Panc1 (cell line): ENCODE results near the gene SLC4A5. TPM values are rescaled to one million over a fixed set of nuclear protein-coding genes. Genes with fewer than 3 reads are reported as not detected.

Experiments
- ATAC-seq: fragments of 200-7000 bp; cut with Tn5 transposase; 2 replicates; pipeline ENCODE4 v1.9.1; 2020; ENCODE audit warnings: mild to moderate bottlenecking, moderate library complexity
- BruUV-seq: library from RNA; stranded (reverse); fragments of 400-500 nt; replicated peaks from 2 replicates; lab custom pipeline; 2021; lab: Mats Ljungman, UMichigan
- CTCF ChIA-PET: fragments of 300-600 bp; sonication (Branson Sonifier 250); formaldehyde crosslinking; loops from one replicate; lab custom pipeline; 2022; ENCODE audit warnings: antibody characterized with exemption; lab: Charles Lee
- POLR2A ChIA-PET: fragments of 300-600 bp; sonication (Branson Sonifier 250); formaldehyde crosslinking; loops from one replicate; lab custom pipeline; 2022; ENCODE audit warnings: antibody characterized with exemption; lab: Charles Lee
- DNase-seq: peaks from one replicate; pipeline ENCODE4 v3.0.0-alpha.2; 2010; ENCODE audit warnings: low read depth, low spot score
- H3K27ac ChIP-seq: 2 replicates; pipeline ENCODE4 v1.5.1; 2011; ENCODE audit warnings: mild to moderate bottlenecking, low read length, inconsistent platforms
- H3K27me3 ChIP-seq: fragments of 200-500 bp; sonication (Bioruptor generic); 2 replicates; pipeline ENCODE4 v1.6.0; 2014; ENCODE audit warnings: low read length, inconsistent platforms; ENCODE audit not compliant: control insufficient read depth, insufficient read depth
- H3K36me3 ChIP-seq: fragments of 200-500 bp; sonication (Bioruptor generic); 2 replicates; pipeline ENCODE4 v1.5.1; 2014; ENCODE audit warnings: inconsistent platforms, mild to moderate bottlenecking, low read length, moderate library complexity; ENCODE audit not compliant: control insufficient read depth, insufficient read depth
- H3K4me1 ChIP-seq: 2 replicates; pipeline ENCODE4 v1.5.1; 2011; ENCODE audit warnings: inconsistent platforms, mild to moderate bottlenecking, low read length, moderate library complexity; ENCODE audit not compliant: control insufficient read depth, insufficient read depth
- H3K4me3 ChIP-seq, 2 experiments: 2 replicates each; pipeline ENCODE4 v1.5.1; 2011 to 2012; ENCODE audit warnings: low read depth in 2 of 2, low read length in 2 of 2, mild to moderate bottlenecking in 2 of 2, inconsistent platforms in 1 of 2, moderate library complexity in 1 of 2
- H3K9me3 ChIP-seq: fragments of 200-500 bp; sonication (Bioruptor generic); 2 replicates; pipeline ENCODE4 v1.5.1; 2014; ENCODE audit warnings: low read depth, mild to moderate bottlenecking, inconsistent platforms, low read length, moderate library complexity; ENCODE audit not compliant: control insufficient read depth, insufficient read depth
- CTCF ChIP-seq: fragments of 450-650 bp; IDR thresholded peaks from 2 replicates; pipeline ENCODE4 v1.5.1; 2017; ENCODE audit warnings: mild to moderate bottlenecking
- POLR2AphosphoS5 ChIP-seq: IDR thresholded peaks from 2 replicates; pipeline ENCODE4 v1.6.1; 2012; ENCODE audit warnings: mild to moderate bottlenecking, low read depth, low read length, moderate library complexity
- SIN3A ChIP-seq: IDR thresholded peaks from 2 replicates; pipeline ENCODE4 v1.6.1; 2012; ENCODE audit warnings: low read depth, mild to moderate bottlenecking, low read length, moderate library complexity, borderline replicate concordance; ENCODE audit not compliant: insufficient read depth
- TCF7L2 ChIP-seq: IDR thresholded peaks from 2 replicates; pipeline ENCODE4 v1.6.1; 2011; ENCODE audit warnings: mild to moderate bottlenecking, low read depth, low read length, inconsistent platforms
- in situ Hi-C: cut with HindIII; loops from 2 replicates; pipeline ENCODE4 v1.10.0; 2016; ENCODE audit warnings: low sequenced_read_pairs, low pct_unique_long_range_greater_than_20kb
- intact Hi-C: fragments of 100-400 bp; cut with micrococcal nuclease; formaldehyde crosslinking; loops from one replicate; pipeline ENCODE4 v1.10.0; 2022; ENCODE audit not compliant: unreplicated experiment
- total RNA-seq: library from RNA; stranded (reverse); gene quantifications from one replicate; pipeline ENCODE4 v1.2.1, GENCODE V29; 2021; ENCODE audit not compliant: unreplicated experiment
- TF ChIP-seq, protein P1 (sequence below), 2 experiments: IDR thresholded peaks; 2 replicates each; pipeline ENCODE4 v1.6.1; 2011 to 2012; ENCODE audit warnings: low read depth in 2 of 2, control low read depth in 1 of 2, low read length in 1 of 2, mild to moderate bottlenecking in 1 of 2, moderate library complexity in 1 of 2; ENCODE audit not compliant: insufficient read depth in 1 of 2

SLC4A5 gene
- total RNA-seq, 1 experiment from 2014 or later, result 1.2 TPM

DNA sequence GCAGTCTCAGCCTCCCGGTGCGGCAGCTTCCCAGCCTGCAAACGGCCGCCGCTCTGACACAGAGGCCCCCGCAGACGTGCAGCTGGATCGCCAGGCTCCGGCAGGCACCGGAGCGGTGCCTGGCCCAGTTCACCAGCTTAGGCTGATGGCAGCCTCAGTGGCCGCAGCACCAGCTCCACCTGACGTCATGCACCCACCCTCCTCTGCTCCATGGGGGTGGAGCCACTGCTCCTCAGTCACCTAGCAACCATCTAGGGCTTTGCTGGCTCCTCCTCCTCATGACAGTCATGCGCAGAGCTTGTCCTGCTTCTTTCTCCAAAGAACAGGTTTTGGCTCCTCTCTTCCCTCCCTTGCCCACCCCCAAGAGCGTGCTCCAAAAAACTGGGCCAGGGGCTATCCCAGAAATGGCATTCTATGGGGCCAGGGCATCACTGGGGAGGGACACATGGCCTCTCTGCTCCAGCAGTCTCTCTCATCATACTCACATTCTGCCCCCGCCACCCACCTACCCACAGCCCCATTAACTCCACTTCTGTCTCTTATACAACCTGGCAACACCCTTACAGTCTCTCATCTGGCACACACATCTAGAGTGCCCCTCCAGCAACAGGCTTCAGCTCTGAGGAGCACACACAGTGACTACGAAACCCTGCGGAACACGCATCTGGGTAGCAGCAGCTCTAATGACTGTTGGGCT, 31.4 kb upstream of the SLC4A5 start:
- no peak overlapping the region; a peak in 1 of 4 replicates for H3K4me3 ChIP-seq
- in situ Hi-C loops (no loop called here), intact Hi-C loops (no loop called here)
- no TSS peak for BruUV-seq
- H3K36me3 ChIP-seq, result peaks cover 2% of the 10 kb centered on the region; the same call in 1 of the 2 replicates
- TF ChIP-seq TCF7L2, result no peak
- no peak for TF ChIP-seq CTCF
- TF ChIP-seq, protein P1, sequence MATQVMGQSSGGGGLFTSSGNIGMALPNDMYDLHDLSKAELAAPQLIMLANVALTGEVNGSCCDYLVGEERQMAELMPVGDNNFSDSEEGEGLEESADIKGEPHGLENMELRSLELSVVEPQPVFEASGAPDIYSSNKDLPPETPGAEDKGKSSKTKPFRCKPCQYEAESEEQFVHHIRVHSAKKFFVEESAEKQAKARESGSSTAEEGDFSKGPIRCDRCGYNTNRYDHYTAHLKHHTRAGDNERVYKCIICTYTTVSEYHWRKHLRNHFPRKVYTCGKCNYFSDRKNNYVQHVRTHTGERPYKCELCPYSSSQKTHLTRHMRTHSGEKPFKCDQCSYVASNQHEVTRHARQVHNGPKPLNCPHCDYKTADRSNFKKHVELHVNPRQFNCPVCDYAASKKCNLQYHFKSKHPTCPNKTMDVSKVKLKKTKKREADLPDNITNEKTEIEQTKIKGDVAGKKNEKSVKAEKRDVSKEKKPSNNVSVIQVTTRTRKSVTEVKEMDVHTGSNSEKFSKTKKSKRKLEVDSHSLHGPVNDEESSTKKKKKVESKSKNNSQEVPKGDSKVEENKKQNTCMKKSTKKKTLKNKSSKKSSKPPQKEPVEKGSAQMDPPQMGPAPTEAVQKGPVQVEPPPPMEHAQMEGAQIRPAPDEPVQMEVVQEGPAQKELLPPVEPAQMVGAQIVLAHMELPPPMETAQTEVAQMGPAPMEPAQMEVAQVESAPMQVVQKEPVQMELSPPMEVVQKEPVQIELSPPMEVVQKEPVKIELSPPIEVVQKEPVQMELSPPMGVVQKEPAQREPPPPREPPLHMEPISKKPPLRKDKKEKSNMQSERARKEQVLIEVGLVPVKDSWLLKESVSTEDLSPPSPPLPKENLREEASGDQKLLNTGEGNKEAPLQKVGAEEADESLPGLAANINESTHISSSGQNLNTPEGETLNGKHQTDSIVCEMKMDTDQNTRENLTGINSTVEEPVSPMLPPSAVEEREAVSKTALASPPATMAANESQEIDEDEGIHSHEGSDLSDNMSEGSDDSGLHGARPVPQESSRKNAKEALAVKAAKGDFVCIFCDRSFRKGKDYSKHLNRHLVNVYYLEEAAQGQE (IDR thresholded peaks at IDR 0.05; ENCODE audit: insufficient read depth in 1 of 2, low read depth in 2 of 2, low read length in 1 of 2), result no peak
- TF ChIP-seq SIN3A, result no peak
- no peak for TF ChIP-seq POLR2AphosphoS5
- no peaks in the 10 kb centered on the region for H3K27me3 ChIP-seq
- ATAC-seq (peak; percentile 61; the same call in 1 of the 2 replicates), DNase-seq (no peak)
- no peaks in the 10 kb centered on the region for H3K9me3 ChIP-seq
- H3K4me1 ChIP-seq, result no peaks in the 10 kb centered on the region
- H3K27ac ChIP-seq, result no peak overlapping the region
- ChIA-PET POLR2A (no interaction called here), CTCF (no interaction called here)

DNA sequence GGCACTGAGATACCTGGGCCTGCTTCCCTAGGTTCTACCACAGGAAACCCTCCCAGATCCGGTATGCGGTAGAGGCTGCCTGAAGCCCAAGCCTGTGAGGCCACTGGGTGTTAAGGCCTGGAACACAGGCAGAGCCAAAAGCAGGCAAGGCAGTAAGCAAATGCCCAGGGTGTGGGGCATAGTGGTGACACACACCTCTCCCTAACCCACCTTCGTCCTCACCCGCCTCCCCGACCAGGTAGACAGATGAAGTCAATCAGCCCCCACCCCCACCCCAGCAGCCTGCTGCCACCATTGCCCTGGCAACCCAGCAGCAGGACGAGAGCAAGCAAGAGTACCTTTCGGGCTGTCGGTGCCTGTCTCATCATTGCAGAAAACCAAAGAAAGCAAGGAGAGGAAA, 30.8 kb upstream of the SLC4A5 start:
- POLR2A ChIA-PET, result no interaction called here
- no peaks in the 10 kb centered on the region for H3K9me3 ChIP-seq
- DNase-seq, result no peak
- CTCF ChIA-PET, result no interaction called here
- H3K4me3 ChIP-seq, result no peak overlapping the region; a peak in 1 of 4 replicates
- peaks cover 2% of the 10 kb centered on the region; the same call in 1 of the 2 replicates for H3K36me3 ChIP-seq
- H3K27ac ChIP-seq, result no peak overlapping the region
- in situ Hi-C loops, result no loop called here
- TF ChIP-seq POLR2AphosphoS5, result no peak
- no peak for TF ChIP-seq TCF7L2
- TF ChIP-seq SIN3A, result no peak
- TF ChIP-seq CTCF, result no peak
- TF ChIP-seq, protein P1 (IDR thresholded peaks at IDR 0.05; ENCODE audit: insufficient read depth in 1 of 2, low read depth in 2 of 2, low read length in 1 of 2), result no peak
- H3K27me3 ChIP-seq, result no peaks in the 10 kb centered on the region
- no TSS peak for BruUV-seq
- no peaks in the 10 kb centered on the region for H3K4me1 ChIP-seq
- intact Hi-C loops, result no loop called here
- no peak for ATAC-seq
